ENCODE results near the gene PI4KA.
"Not testable (repeated sequence)": the region's sequence is repeated elsewhere in the genome, so short reads cannot be mapped to it uniquely, and the experiment has no call there.

GRCh38 chr22:20668769-20669168, 189.8 kb downstream of the PI4KA start:
- TF ChIP-seq, protein P1, sequence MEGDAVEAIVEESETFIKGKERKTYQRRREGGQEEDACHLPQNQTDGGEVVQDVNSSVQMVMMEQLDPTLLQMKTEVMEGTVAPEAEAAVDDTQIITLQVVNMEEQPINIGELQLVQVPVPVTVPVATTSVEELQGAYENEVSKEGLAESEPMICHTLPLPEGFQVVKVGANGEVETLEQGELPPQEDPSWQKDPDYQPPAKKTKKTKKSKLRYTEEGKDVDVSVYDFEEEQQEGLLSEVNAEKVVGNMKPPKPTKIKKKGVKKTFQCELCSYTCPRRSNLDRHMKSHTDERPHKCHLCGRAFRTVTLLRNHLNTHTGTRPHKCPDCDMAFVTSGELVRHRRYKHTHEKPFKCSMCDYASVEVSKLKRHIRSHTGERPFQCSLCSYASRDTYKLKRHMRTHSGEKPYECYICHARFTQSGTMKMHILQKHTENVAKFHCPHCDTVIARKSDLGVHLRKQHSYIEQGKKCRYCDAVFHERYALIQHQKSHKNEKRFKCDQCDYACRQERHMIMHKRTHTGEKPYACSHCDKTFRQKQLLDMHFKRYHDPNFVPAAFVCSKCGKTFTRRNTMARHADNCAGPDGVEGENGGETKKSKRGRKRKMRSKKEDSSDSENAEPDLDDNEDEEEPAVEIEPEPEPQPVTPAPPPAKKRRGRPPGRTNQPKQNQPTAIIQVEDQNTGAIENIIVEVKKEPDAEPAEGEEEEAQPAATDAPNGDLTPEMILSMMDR (IDR thresholded peaks at IDR 0.05; ENCODE audit: low read depth, low read length, poor library complexity, severe bottlenecking) = not testable (repeated sequence)
- not testable (repeated sequence) for TF ChIP-seq EZH2phosphoT487 (IDR thresholded peaks at IDR 0.05; ENCODE audit: borderline replicate concordance, low read length)
